B cell (primary cell): ENCODE results near the gene RAB3A. TPM values are rescaled to one million over a fixed set of nuclear protein-coding genes. Genes with fewer than 3 reads are reported as not detected.
A peak's percentile ranks its signal among the peaks of the same experiment; 100 is the strongest.

Experiments used
- ATAC-seq: fragments of 200-7000 bp; cut with Tn5 transposase; one replicate; pipeline ENCODE4 v1.10.0; 2021; ENCODE audit warnings: low read depth, mild to moderate bottlenecking, moderate number of reproducible peaks, moderate library complexity
- CTCF ChIA-PET: fragments of 350-600 bp; sonication (Branson Sonifier 250); formaldehyde crosslinking; loops from one replicate; lab custom pipeline; 2021; ENCODE audit warnings: antibody characterized with exemption, inconsistent platforms; lab: Charles Lee
- POLR2A ChIA-PET: fragments of 350-600 bp; sonication (Branson Sonifier 250); formaldehyde crosslinking; loops from one replicate; lab custom pipeline; 2021; ENCODE audit warnings: antibody characterized with exemption; lab: Charles Lee
- DNase-seq: peaks from one replicate; pipeline ENCODE4 v3.0.0; 2013
- H2AFZ ChIP-seq: 2 replicates; pipeline ENCODE4 v1.6.1; 2012; ENCODE audit warnings: mild to moderate bottlenecking, low read depth, low read length; ENCODE audit not compliant: insufficient read depth, poor library complexity, severe bottlenecking
- H3K27ac ChIP-seq, 2 donors: 1 replicate in 1 of 2; 2 replicates in 1 of 2; pipeline ENCODE4 v1.5.1; 2012 to 2013; ENCODE audit warnings: low read length in 2 of 2, mild to moderate bottlenecking in 2 of 2, moderate library complexity in 1 of 2
- H3K27me3 ChIP-seq, 4 experiments: fragments of 200-600 bp in 1 of 4; sonication (generic) in 1 of 4; replicated peaks in 1 of 4; 1 replicate in 2 of 4; 2 replicates in 2 of 4; pipeline versions ENCODE4 v1.6.1 to v1.7.0; 2013 to 2016; ENCODE audit warnings: low read length in 3 of 4, mild to moderate bottlenecking in 2 of 4, mixed read lengths in 1 of 4, moderate library complexity in 1 of 4; ENCODE audit not compliant: insufficient read depth in 4 of 4, control insufficient read depth in 3 of 4; ENCODE audit errors: control extremely low read depth in 1 of 4
- H3K36me3 ChIP-seq, 2 experiments: replicated peaks in 1 of 2; 1 replicate in 1 of 2; 2 replicates in 1 of 2; pipeline versions ENCODE4 v1.6.1 to v1.7.1; 2013; ENCODE audit warnings: low read length in 1 of 2; ENCODE audit not compliant: insufficient read depth in 2 of 2, control insufficient read depth in 1 of 2; ENCODE audit errors: control extremely low read depth in 1 of 2, extremely low read depth in 1 of 2
- H3K4me1 ChIP-seq, 2 donors: fragments of 200-600 bp in 1 of 2; sonication (generic) in 1 of 2; 1 replicate in 1 of 2; 2 replicates in 1 of 2; pipeline versions ENCODE4 v1.5.1 to v1.6.1; 2013 to 2017; ENCODE audit warnings: low read length in 2 of 2; ENCODE audit not compliant: control insufficient read depth in 2 of 2, insufficient read depth in 2 of 2
- H3K4me2 ChIP-seq: replicated peaks from 2 replicates; pipeline ENCODE3; 2012; ENCODE audit warnings: mild to moderate bottlenecking, low read depth, low read length; ENCODE audit not compliant: poor library complexity, severe bottlenecking
- H3K4me3 ChIP-seq, 5 experiments: fragments of 200-600 bp in 1 of 5; sonication (generic) in 1 of 5; 1 replicate in 3 of 5; 2 replicates in 2 of 5; pipeline versions ENCODE4 v1.5.1 to v1.7.0; 2011 to 2016; ENCODE audit warnings: low read length in 4 of 5, mild to moderate bottlenecking in 4 of 5, low read depth in 2 of 5, control low read depth in 1 of 5, moderate library complexity in 1 of 5; ENCODE audit not compliant: insufficient read depth in 1 of 5; ENCODE audit errors: control extremely low read depth in 1 of 5, extremely low read depth in 1 of 5
- H3K79me2 ChIP-seq: fragments of 200-600 bp; sonication (generic); one replicate; pipeline ENCODE4 v1.6.0; 2016; ENCODE audit warnings: low read length; ENCODE audit not compliant: control insufficient read depth, insufficient read depth
- H3K9ac ChIP-seq: fragments of 200-600 bp; sonication (generic); 2 replicates; pipeline ENCODE4 v1.6.1; 2017; ENCODE audit warnings: mild to moderate bottlenecking, low read length, moderate library complexity
- H3K9me3 ChIP-seq, 3 donors: one replicate each; pipeline versions ENCODE4 v1.6.1 to v1.7.1; 2013; ENCODE audit warnings: low read length in 2 of 3; ENCODE audit not compliant: control insufficient read depth in 2 of 3, insufficient read depth in 1 of 3; ENCODE audit errors: control extremely low read depth in 1 of 3
- H4K20me1 ChIP-seq: 2 replicates; pipeline ENCODE4 v1.6.0; 2012; ENCODE audit warnings: mild to moderate bottlenecking, low read length; ENCODE audit not compliant: insufficient read depth, control insufficient read depth, poor library complexity, severe bottlenecking
- H3K27ac Mint-ChIP-seq: one replicate; pipeline ENCODE4 v1.8.0; 2021; ENCODE audit warnings: mixed read lengths
- H3K27me3 Mint-ChIP-seq: one replicate; pipeline ENCODE4 v1.8.0; 2021; ENCODE audit warnings: mixed read lengths
- H3K4me1 Mint-ChIP-seq: one replicate; pipeline ENCODE4 v1.8.0; 2021; ENCODE audit warnings: mixed read lengths
- H3K4me3 Mint-ChIP-seq: one replicate; pipeline ENCODE4 v1.8.0; 2021; ENCODE audit warnings: mixed read lengths
- H3K9me3 Mint-ChIP-seq: one replicate; pipeline ENCODE4 v1.8.0; 2022; ENCODE audit warnings: mixed read lengths; ENCODE audit not compliant: insufficient read depth
- CTCF ChIP-seq: fragments of 200-600 bp; IDR thresholded peaks from one replicate; pipeline ENCODE4 v1.8.0; 2022; ENCODE audit warnings: antibody characterized with exemption, mild to moderate bottlenecking
- EZH2 ChIP-seq: IDR thresholded peaks from 2 replicates; pipeline ENCODE4 v1.6.1; 2012; ENCODE audit warnings: borderline replicate concordance, low read depth, mild to moderate bottlenecking, moderate library complexity, low read length; ENCODE audit not compliant: insufficient read depth, poor library complexity, severe bottlenecking
- WGBS: methylation state at CpG from one replicate; pipeline ENCODE4 v1.1.5; 2013; ENCODE audit warnings: missing lambda C conversion rate; ENCODE audit not compliant: insufficient coverage; 5-methylcytosine and 5-hydroxymethylcytosine counted together
- intact Hi-C: fragments of 100-400 bp; cut with micrococcal nuclease; formaldehyde crosslinking; loops from one replicate; pipeline ENCODE4 v1.10.0; 2022
- polyA plus RNA-seq: library from polyadenylated mRNA; depleted of rRNA; stranded (reverse); fragments of >200 nt; gene quantifications from 2 replicates; pipeline ENCODE4 v1.2.3, GENCODE V29; 2012
- total RNA-seq, 2 donors: library from RNA; stranded (reverse); fragments of 120-200 nt in 1 of 2; gene quantifications; 1 replicate in 1 of 2; 2 replicates in 1 of 2; pipeline versions ENCODE4 v1.2.3 to v1.2.4, GENCODE V29; 2013 to 2022

The RAB3A gene
- total and polyA plus RNA-seq, 2 donors (not counting 1 experiment from before 2014, with no cell fraction given): 7.7 to 10.4 TPM

- peaks cover 76% of the 10 kb centered on the region for H3K4me1 Mint-ChIP-seq
- intact Hi-C loops: no loop called here
- WGBS: 97% methylated on average over 6 of the region's 19 CpGs
- H3K4me1 ChIP-seq: peaks cover 71 to 87% of the 10 kb centered on the region in 2 donors
- ChIA-PET POLR2A (interaction anchor here (0.7 to 5.6 kb wide), 3 partner anchors 9 to 118 kb away, joined by 5 to 45 read pairs (median 9); partner anchors contain the start of gene MPV17L2), CTCF (interaction anchor here (1.0 to 2.7 kb wide), 10 partner anchors 8 to 189 kb away, joined by 3 to 19 read pairs (median 4); no protein-coding TSS in a partner anchor)
- TF ChIP-seq CTCF: no peak
- TF ChIP-seq EZH2: no peak
- no peaks in the 10 kb centered on the region for H3K9me3 Mint-ChIP-seq
- ATAC-seq (no peak), DNase-seq (no peak)
- no peaks in the 10 kb centered on the region for H3K27me3 ChIP-seq
- peak overlapping the region in 1 of 2 donors; percentile 57 for H3K27ac ChIP-seq
- H2AFZ ChIP-seq: no peak overlapping the region
- peaks cover 0 to 6% (median 0%) of the 10 kb centered on the region in 3 donors for H3K9me3 ChIP-seq
- H3K4me3 Mint-ChIP-seq: peak overlapping the region; percentile 76
- peaks cover 44% of the 10 kb centered on the region for H3K79me2 ChIP-seq
- H3K27me3 Mint-ChIP-seq: no peaks in the 10 kb centered on the region
- peak overlapping the region; percentile 75 for H3K27ac Mint-ChIP-seq
- H3K9ac ChIP-seq: peak overlapping the region; percentile 43
- peaks cover 11 to 44% of the 10 kb centered on the region in 2 experiments for H3K36me3 ChIP-seq
- H4K20me1 ChIP-seq: peaks cover 42% of the 10 kb centered on the region
- peak overlapping the region in 3 of 5 experiments; percentile 15 to 26 (median 21) for H3K4me3 ChIP-seq
- H3K4me2 ChIP-seq: peak overlapping the region; percentile 67
These were observed 27.2 kb downstream of the RAB3A start for GRCh38 chr19:18176367-18177310.
